ENCODE data around the gene FGGY.

FGGY gene

DNA sequence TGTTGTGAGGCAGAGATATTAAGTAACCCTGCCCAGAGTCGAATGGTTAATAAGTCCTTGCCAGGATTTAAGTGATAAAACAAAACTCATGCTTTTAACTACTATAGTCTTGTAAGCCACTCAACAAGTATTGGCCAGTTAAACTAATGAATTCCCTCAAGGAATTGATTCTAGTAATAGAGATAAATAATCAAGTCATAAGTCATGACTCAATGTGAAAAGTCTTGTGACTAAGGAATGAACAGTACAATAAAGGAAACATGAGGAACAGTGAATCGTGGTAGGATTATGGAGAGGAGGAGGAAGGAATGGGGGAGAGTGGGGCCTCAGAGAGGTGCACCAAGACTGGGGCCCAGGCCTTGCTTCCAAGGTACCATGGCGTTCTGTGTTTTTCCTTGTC is 104.7 kb downstream of the FGGY start:
- H3K27ac ChIP-seq (ENCODE audit: extremely low read depth, low read depth, low read length) = no peak overlapping the region
- no peaks in the 10 kb centered on the region for H3K9me3 ChIP-seq (ENCODE audit: control insufficient read depth, insufficient read depth, low read depth, low read length)
- no peak overlapping the region for H3K4me3 ChIP-seq (ENCODE audit: low read depth, low read length)
- no peaks in the 10 kb centered on the region for H3K36me3 ChIP-seq (ENCODE audit: control insufficient read depth in 2 of 2, insufficient read depth in 1 of 2, low read length in 2 of 2)
- ChIA-PET POLR2A (no interaction called here), CTCF (no interaction called here)
- TF ChIP-seq, protein P1, sequence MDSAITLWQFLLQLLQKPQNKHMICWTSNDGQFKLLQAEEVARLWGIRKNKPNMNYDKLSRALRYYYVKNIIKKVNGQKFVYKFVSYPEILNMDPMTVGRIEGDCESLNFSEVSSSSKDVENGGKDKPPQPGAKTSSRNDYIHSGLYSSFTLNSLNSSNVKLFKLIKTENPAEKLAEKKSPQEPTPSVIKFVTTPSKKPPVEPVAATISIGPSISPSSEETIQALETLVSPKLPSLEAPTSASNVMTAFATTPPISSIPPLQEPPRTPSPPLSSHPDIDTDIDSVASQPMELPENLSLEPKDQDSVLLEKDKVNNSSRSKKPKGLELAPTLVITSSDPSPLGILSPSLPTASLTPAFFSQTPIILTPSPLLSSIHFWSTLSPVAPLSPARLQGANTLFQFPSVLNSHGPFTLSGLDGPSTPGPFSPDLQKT (IDR thresholded peaks at IDR 0.05; ENCODE audit: borderline replicate concordance, low read depth, low read length) = no peak
- TF ChIP-seq, protein P2, sequence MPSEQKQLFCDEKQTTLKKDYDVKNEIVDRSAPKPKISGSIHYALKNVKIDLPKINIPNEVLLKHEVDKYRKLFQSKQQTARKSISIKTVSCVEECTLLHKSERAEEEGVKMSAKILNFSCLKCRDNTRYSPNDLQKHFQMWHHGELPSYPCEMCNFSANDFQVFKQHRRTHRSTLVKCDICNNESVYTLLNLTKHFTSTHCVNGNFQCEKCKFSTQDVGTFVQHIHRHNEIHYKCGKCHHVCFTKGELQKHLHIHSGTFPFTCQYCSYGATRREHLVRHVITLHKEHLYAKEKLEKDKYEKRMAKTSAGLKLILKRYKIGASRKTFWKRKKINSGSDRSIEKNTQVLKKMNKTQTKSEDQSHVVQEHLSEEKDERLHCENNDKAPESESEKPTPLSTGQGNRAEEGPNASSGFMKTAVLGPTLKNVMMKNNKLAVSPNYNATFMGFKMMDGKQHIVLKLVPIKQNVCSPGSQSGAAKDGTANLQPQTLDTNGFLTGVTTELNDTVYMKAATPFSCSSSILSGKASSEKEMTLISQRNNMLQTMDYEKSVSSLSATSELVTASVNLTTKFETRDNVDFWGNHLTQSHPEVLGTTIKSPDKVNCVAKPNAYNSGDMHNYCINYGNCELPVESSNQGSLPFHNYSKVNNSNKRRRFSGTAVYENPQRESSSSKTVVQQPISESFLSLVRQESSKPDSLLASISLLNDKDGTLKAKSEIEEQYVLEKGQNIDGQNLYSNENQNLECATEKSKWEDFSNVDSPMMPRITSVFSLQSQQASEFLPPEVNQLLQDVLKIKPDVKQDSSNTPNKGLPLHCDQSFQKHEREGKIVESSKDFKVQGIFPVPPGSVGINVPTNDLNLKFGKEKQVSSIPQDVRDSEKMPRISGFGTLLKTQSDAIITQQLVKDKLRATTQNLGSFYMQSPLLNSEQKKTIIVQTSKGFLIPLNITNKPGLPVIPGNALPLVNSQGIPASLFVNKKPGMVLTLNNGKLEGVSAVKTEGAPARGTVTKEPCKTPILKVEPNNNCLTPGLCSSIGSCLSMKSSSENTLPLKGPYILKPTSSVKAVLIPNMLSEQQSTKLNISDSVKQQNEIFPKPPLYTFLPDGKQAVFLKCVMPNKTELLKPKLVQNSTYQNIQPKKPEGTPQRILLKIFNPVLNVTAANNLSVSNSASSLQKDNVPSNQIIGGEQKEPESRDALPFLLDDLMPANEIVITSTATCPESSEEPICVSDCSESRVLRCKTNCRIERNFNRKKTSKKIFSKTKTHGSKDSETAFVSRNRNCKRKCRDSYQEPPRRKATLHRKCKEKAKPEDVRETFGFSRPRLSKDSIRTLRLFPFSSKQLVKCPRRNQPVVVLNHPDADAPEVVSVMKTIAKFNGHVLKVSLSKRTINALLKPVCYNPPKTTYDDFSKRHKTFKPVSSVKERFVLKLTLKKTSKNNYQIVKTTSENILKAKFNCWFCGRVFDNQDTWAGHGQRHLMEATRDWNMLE (tag by site-specific recombination; conservative IDR thresholded peaks at IDR 0.05; ENCODE audit: low read depth) = no peak
- TF ChIP-seq ZNF404 (tag by site-specific recombination; IDR thresholded peaks at IDR 0.05) = no peak
- no peak for TF ChIP-seq ZFP69B (tag by site-specific recombination; IDR thresholded peaks at IDR 0.05)
- no peak for TF ChIP-seq ZNF140 (tag by site-specific recombination; IDR thresholded peaks at IDR 0.05)
- TF ChIP-seq ZNF239 (tag by site-specific recombination; IDR thresholded peaks at IDR 0.05) = no peak
- no peak for TF ChIP-seq ZNF426 (tag by site-specific recombination; IDR thresholded peaks at IDR 0.05)
- no peak for TF ChIP-seq KLF16 (tag by site-specific recombination; IDR thresholded peaks at IDR 0.05)
- TF ChIP-seq SP7 (tag by site-specific recombination; IDR thresholded peaks at IDR 0.05) = no peak
- TF ChIP-seq, protein P3, sequence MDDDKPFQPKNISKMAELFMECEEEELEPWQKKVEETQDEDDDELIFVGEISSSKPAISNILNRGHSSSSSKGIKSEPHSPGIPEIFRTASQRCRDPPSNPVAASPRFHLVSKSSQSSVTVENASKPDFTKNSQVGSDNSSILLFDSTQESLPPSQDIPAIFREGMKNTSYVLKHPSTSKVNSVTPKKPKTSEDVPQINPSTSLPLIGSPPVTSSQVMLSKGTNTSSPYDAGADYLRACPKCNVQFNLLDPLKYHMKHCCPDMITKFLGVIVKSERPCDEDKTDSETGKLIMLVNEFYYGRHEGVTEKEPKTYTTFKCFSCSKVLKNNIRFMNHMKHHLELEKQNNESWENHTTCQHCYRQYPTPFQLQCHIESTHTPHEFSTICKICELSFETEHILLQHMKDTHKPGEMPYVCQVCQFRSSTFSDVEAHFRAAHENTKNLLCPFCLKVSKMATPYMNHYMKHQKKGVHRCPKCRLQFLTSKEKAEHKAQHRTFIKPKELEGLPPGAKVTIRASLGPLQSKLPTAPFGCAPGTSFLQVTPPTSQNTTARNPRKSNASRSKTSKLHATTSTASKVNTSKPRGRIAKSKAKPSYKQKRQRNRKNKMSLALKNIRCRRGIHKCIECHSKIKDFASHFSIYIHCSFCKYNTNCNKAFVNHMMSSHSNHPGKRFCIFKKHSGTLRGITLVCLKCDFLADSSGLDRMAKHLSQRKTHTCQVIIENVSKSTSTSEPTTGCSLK (tag by site-specific recombination; IDR thresholded peaks at IDR 0.05) = no peak
- TF ChIP-seq ZNF274 (IDR thresholded peaks at IDR 0.05; ENCODE audit: low read length) = no peak
- TF ChIP-seq ZNF274 (tag by site-specific recombination; IDR thresholded peaks at IDR 0.05; ENCODE audit: borderline replicate concordance) = no peak
- TF ChIP-seq ZNF473 (tag by site-specific recombination; IDR thresholded peaks at IDR 0.05) = no peak
- TF ChIP-seq, protein P4, sequence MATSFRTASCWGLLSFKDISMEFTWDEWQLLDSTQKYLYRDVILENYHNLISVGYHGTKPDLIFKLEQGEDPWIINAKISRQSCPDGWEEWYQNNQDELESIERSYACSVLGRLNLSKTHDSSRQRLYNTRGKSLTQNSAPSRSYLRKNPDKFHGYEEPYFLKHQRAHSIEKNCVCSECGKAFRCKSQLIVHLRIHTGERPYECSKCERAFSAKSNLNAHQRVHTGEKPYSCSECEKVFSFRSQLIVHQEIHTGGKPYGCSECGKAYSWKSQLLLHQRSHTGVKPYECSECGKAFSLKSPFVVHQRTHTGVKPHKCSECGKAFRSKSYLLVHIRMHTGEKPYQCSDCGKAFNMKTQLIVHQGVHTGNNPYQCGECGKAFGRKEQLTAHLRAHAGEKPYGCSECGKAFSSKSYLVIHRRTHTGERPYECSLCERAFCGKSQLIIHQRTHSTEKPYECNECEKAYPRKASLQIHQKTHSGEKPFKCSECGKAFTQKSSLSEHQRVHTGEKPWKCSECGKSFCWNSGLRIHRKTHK (tag by site-specific recombination; IDR thresholded peaks at IDR 0.05) = no peak
- TF ChIP-seq ZSCAN23 (tag by site-specific recombination; IDR thresholded peaks at IDR 0.05) = no peak
- TF ChIP-seq ZNF335 (tag by site-specific recombination; conservative IDR thresholded peaks at IDR 0.05) = no peak
- TF ChIP-seq ZNF214 (tag by site-specific recombination; IDR thresholded peaks at IDR 0.05; ENCODE audit: borderline replicate concordance) = no peak
- no peaks in the 10 kb centered on the region for H3K4me1 ChIP-seq (ENCODE audit: control insufficient read depth, insufficient read depth, low read length)

Data from HEK293 (cell line).